NCI-H1105 (cell line): ENCODE measurements around the gene GRP.
"Not testable (repeated sequence)": the region's sequence is repeated elsewhere in the genome, so short reads cannot be mapped to it uniquely, and the experiment has no call there.

ENCODE experiments used
- DNase-seq: peaks from one replicate; lab custom pipeline; 2025; lab: John Stamatoyannopoulos, UW

The GRP gene

GRCh38 chr18:59229191-59229590 is 9.2 kb downstream of the GRP start:
- DNase-seq, result no peak

- no peak for DNase-seq
Observed at GRCh38 chr18:59229701-59230443, 9.9 kb downstream of the GRP start.

- DNase-seq, result no peak
Observed at GRCh38 chr18:59231114-59231513, 11.2 kb downstream of the GRP start.

GRCh38 chr18:59231877-59232276 is 11.9 kb downstream of the GRP start:
- DNase-seq, result no peak

- DNase-seq, result no peak
Observed at GRCh38 chr18:59232309-59233016, 12.5 kb downstream of the GRP start.

- no peak for DNase-seq
Observed at GRCh38 chr18:59233017-59233410, 13.1 kb downstream of the GRP start.

GRCh38 chr18:59238385-59238784 is 18.4 kb downstream of the GRP start:
- DNase-seq, result peak; percentile 66

- DNase-seq, result no peak
Observed at GRCh38 chr18:59239642-59240041, 19.7 kb downstream of the GRP start.

GRCh38 chr18:59242906-59243305 is 22.9 kb downstream of the GRP start:
- DNase-seq, result no peak

- no peak for DNase-seq
Observed at GRCh38 chr18:59246796-59247195, 26.8 kb downstream of the GRP start.

- DNase-seq, result peak; percentile 62
Observed at GRCh38 chr18:59249199-59249774, 29.3 kb downstream of the GRP start.

- not testable (repeated sequence) for DNase-seq
Observed at GRCh38 chr18:59255491-59255890, 35.5 kb downstream of the GRP start.

GRCh38 chr18:59261842-59262241 is 41.9 kb downstream of the GRP start:
- DNase-seq, result not testable (repeated sequence)

- not testable (repeated sequence) for DNase-seq
Observed at GRCh38 chr18:59262243-59262642, 42.3 kb downstream of the GRP start.

GRCh38 chr18:59263661-59264060 is 43.7 kb downstream of the GRP start:
- no peak for DNase-seq

GRCh38 chr18:59264121-59264571 is 44.2 kb downstream of the GRP start:
- no peak for DNase-seq

GRCh38 chr18:59264651-59265245 is 44.8 kb downstream of the GRP start:
- DNase-seq, result no peak

- no peak for DNase-seq
Observed at GRCh38 chr18:59265246-59265973, 45.5 kb downstream of the GRP start.

GRCh38 chr18:59265974-59266369 is 46.0 kb downstream of the GRP start:
- DNase-seq, result no peak

GRCh38 chr18:59266459-59266858 is 46.5 kb downstream of the GRP start:
- DNase-seq, result no peak

- no peak for DNase-seq
Observed at GRCh38 chr18:59266886-59267502, 47.0 kb downstream of the GRP start.
